AG09319 (cell line): Measurements from ENCODE around the gene CEACAM1.

Source experiments
- DNase-seq: peaks from one replicate; pipeline ENCODE4 v3.0.0-alpha.2; 2010; ENCODE audit warnings: low read depth; ENCODE audit errors: extremely low read depth
- TF ChIP-seq, protein P1 (sequence below): IDR thresholded peaks from 2 replicates; pipeline ENCODE4 v1.5.1; 2011; ENCODE audit warnings: low read depth, mild to moderate bottlenecking, inconsistent platforms, low read length, moderate library complexity

Gene CEACAM1

DNA sequence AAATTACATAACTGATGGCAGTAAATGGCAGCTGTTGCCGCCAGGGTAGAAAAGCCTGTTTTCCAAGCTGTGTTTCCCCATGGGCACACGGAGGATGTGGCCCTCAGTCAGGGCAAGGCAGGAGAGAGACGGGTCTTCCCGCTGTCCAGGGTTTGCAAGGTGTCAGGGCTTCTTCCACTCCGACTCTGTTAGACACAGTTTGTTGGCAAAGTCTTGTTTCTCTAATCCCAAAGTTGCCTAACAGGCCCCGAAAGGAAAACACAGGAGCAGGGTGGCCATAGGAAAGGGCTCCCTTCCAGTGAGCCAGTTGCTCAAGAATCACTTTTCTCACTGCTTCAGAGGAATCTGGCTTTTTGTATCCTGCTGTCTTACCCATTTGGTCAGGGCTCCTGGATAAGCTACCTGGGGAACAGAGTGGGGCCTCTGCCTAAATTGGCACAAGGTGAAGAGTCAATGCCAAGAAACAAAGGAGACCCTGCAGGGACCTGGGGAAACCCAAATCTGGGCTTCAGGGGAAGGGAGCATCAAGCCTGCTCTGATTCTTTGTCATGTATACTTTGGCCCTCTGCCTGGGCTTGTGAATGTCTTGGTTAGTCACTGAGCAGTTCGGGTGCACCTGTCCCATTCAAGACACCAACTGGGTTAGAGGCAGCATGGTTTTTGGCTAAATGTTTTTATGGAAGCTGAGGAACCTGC is 56.6 kb downstream of the CEACAM1 start:
- TF ChIP-seq, protein P1, sequence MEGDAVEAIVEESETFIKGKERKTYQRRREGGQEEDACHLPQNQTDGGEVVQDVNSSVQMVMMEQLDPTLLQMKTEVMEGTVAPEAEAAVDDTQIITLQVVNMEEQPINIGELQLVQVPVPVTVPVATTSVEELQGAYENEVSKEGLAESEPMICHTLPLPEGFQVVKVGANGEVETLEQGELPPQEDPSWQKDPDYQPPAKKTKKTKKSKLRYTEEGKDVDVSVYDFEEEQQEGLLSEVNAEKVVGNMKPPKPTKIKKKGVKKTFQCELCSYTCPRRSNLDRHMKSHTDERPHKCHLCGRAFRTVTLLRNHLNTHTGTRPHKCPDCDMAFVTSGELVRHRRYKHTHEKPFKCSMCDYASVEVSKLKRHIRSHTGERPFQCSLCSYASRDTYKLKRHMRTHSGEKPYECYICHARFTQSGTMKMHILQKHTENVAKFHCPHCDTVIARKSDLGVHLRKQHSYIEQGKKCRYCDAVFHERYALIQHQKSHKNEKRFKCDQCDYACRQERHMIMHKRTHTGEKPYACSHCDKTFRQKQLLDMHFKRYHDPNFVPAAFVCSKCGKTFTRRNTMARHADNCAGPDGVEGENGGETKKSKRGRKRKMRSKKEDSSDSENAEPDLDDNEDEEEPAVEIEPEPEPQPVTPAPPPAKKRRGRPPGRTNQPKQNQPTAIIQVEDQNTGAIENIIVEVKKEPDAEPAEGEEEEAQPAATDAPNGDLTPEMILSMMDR = no peak
- no peak for DNase-seq

DNA sequence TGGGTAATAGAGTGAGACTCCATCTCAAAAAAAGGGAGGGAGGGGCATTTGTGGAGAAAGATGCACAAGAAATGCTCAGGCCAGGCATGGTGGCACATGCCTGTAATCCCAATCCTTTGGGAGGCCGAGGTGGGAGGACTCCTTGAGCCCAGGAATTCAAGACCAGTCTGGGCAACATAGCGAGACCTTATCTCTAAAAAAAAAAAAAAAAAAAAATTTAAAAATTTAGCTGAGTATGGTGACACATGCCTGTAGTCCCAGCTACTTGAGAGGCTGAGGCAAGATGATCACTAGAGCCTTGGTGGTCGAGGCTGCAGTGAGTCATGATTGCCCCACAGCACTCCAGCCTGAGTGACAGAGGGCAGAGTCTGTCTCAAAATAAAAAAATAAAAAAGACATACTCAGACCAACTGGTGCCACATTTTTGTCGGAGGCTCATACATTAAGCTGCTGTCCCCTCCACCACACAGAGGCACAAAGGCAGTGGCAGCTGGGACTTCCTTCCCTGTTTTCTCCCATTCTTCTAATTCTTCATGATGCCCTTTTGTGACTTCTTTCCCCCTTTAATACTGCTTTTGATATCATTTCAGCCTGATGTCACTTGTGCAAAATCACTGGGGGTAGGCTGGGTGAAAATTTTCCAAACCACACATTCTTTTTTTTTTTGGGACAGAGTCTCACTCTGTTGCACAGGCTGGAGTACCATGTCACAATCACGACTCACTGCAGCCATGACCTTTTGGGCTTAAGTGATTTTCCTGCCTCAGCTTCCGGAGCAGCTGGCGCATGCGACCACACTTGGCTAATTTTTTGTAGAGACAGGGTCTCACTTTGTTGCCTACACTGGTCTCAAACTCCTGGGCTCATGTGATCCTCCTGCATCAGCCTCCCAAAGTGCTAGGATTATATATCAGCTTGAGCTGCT is 58.7 kb downstream of the CEACAM1 start:
- TF ChIP-seq, protein P1 = no peak
- DNase-seq = no peak

DNA sequence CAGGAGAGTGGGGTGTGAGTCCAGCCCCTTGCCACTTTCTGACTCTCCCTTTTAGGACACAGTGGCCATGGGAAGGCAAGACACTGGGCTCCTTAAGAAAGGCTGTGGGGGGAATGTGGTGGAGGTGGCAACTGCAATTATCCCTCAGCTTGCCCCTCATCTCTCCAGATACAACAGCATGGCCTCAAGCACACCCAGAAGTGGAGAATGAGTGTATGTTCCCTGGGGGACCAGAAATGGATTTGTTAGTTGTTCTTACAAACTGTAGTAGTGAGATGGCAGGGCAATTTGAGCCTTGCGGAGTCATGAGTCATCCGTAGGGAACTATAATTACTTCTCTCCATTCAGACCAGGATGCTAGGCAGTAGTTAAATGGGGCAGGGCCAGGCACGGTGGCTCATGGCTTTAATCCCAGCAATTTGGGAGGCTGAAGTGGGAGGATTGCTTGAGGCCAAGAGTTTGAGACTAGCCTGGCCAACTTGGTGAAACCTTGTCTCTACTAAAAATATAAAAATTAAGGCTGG is 59.9 kb downstream of the CEACAM1 start:
- TF ChIP-seq, protein P1 = no peak
- peak; percentile 57 for DNase-seq

- TF ChIP-seq, protein P1 = no peak
- DNase-seq = no peak
Observed at GRCh38 chr19:42467183-42467760, 61.0 kb downstream of the CEACAM1 start.

DNA sequence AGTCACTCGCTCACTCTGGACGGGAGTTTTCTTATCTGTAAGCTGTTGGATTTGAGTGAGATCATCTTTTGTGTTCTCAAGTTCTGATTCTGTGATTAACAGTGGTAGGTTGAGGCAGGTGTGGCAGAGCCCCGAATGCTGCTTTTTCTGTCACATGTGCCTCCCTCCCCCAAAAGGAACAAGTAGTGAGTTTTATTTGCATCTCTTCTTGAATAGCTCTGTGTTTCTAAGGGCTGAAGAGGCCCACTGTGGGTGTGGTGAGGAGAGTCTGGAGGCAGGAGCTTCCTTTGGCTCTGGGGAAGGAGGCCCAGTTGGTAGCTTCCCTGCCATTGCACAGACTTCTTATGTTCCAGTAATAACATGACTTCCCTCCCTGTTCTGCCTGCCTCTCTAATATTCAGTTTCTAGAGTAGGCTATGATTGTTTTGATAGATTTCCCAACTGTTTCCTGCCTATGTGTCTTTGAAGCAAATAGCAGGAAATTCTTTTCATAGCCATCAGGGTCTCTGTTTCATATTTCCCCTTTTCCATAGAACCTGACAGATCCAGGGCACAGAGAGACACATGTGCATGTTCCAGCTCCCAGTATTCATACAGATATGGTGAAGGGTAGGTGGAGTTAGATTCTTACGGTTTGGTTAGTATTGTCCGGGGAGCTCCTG is 61.6 kb downstream of the CEACAM1 start:
- TF ChIP-seq, protein P1 = no peak
- no peak for DNase-seq

DNA sequence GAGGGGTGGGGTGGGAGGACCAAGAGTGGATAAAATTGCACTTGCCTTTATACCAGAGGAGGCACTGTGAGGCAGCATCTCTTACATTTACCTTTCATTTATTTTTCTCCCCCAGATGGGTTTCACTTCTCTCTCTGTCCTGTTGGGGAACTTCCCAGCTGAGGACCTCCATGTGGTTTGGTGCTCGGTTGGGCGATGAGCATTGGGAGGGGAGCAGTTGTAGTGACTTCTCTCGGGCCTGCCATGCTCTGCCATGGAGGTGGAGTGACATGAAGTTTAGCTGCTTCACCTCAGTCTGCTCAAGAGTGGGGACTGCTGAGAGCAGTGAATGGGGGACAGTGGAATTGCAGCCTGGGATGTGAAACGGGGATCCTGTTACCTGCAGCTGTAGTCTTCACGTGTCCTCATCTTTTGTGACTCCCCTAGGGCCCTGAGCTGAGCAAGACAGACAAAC is 62.4 kb downstream of the CEACAM1 start:
- TF ChIP-seq, protein P1 = no peak
- no peak for DNase-seq
